Osteocyte (in vitro differentiated cells): ENCODE results near the gene UBE3C. TPM values are rescaled to one million over a fixed set of nuclear protein-coding genes. Genes with fewer than 3 reads are reported as not detected.
"Not testable (repeated sequence)": the region's sequence is repeated elsewhere in the genome, so short reads cannot be mapped to it uniquely, and the experiment has no call there.

ENCODE experiments used
- DNase-seq: peaks from one replicate; pipeline ENCODE4 v3.0.0; 2021; ENCODE audit warnings: mixed read lengths; ENCODE audit not compliant: unreplicated experiment; ENCODE audit errors: extremely low spot score
- H3K27ac Mint-ChIP-seq: one replicate; pipeline ENCODE4 v1.8.0; 2021; ENCODE audit warnings: mild to moderate bottlenecking, mixed read lengths; ENCODE audit not compliant: unreplicated experiment
- H3K27me3 Mint-ChIP-seq: one replicate; pipeline ENCODE4 v1.8.0; 2021; ENCODE audit warnings: mixed read lengths; ENCODE audit not compliant: unreplicated experiment
- H3K36me3 Mint-ChIP-seq: one replicate; pipeline ENCODE4 v1.8.0; 2021; ENCODE audit warnings: mixed read lengths; ENCODE audit not compliant: unreplicated experiment
- H3K4me1 Mint-ChIP-seq: one replicate; pipeline ENCODE4 v1.8.0; 2021; ENCODE audit warnings: mixed read lengths; ENCODE audit not compliant: unreplicated experiment
- H3K4me3 Mint-ChIP-seq: one replicate; pipeline ENCODE4 v1.8.0; 2021; ENCODE audit warnings: mild to moderate bottlenecking, moderate library complexity, mixed read lengths; ENCODE audit not compliant: unreplicated experiment
- H3K9me3 Mint-ChIP-seq: one replicate; pipeline ENCODE4 v1.8.0; 2021; ENCODE audit warnings: mixed read lengths; ENCODE audit not compliant: unreplicated experiment
- total RNA-seq: library from RNA; stranded (reverse); gene quantifications from 2 replicates; pipeline ENCODE4 v1.2.1, GENCODE V29; 2021
- TF ChIP-seq, protein P1 (sequence below): fragments of 200-600 bp; sonication (generic); IDR thresholded peaks from 2 replicates; pipeline ENCODE4 v1.5.0; 2021; ENCODE audit warnings: antibody characterized with exemption, mild to moderate bottlenecking, moderate library complexity

Gene UBE3C
- total RNA-seq, 1 donor from 2014 or later, result 59.6 TPM

DNA sequence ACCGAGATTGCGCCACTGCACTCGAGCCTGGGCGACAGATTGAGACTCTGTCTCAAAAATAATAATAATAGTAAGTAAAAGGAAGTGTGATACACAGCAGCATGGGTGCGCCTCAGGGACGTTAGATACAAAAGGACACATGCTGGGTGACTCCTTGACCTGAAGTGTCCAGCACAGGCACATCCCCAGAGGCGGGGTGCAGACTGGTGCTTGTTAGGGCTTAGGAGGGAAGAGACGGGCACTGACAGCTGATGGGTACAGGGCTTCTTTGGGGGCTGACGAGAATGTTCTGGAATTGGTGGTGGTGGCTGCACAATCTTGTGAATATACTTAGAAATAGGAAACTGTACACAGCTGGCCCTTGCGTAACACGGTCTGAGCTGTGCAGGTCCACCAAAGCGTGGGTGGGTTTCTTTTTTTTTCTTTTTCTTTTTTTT, 136.3 kb downstream of the UBE3C start:
- TF ChIP-seq, protein P1, sequence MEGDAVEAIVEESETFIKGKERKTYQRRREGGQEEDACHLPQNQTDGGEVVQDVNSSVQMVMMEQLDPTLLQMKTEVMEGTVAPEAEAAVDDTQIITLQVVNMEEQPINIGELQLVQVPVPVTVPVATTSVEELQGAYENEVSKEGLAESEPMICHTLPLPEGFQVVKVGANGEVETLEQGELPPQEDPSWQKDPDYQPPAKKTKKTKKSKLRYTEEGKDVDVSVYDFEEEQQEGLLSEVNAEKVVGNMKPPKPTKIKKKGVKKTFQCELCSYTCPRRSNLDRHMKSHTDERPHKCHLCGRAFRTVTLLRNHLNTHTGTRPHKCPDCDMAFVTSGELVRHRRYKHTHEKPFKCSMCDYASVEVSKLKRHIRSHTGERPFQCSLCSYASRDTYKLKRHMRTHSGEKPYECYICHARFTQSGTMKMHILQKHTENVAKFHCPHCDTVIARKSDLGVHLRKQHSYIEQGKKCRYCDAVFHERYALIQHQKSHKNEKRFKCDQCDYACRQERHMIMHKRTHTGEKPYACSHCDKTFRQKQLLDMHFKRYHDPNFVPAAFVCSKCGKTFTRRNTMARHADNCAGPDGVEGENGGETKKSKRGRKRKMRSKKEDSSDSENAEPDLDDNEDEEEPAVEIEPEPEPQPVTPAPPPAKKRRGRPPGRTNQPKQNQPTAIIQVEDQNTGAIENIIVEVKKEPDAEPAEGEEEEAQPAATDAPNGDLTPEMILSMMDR, result no peak
- no peak for DNase-seq
- Mint-ChIP-seq H3K36me3 (peaks cover 8% of the 10 kb centered on the region), H3K4me3 (no peak overlapping the region), H3K27me3 (no peaks in the 10 kb centered on the region), H3K4me1 (peaks cover 42% of the 10 kb centered on the region), H3K27ac (no peak overlapping the region), H3K9me3 (no peaks in the 10 kb centered on the region)

DNA sequence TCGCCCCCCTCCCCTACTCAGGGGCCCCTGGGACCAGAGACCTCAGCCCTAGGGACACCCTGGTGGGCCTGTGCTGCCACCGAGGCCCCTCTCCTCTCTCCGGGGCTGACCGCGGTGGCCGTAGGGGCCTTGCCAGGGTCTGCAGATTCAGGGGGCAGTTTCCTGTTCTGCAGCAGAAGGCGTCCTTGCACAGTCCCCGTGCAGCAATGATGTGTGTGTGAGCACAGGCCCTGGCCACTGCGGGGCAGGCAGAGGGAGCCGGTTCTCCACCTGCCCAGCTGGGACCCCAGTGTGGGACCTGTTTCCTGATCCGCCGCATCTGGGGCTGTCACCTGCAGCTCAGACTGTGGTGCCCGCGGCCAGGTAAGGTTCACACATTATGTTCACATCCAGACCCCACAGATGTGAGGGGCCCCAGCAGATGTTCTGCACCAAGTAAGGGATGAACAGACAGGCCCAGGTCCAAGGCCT, 137.4 kb downstream of the UBE3C start:
- no peak for DNase-seq
- Mint-ChIP-seq H3K27ac (peak overlapping the region; percentile 55), H3K27me3 (no peaks in the 10 kb centered on the region), H3K9me3 (no peaks in the 10 kb centered on the region), H3K36me3 (no peaks in the 10 kb centered on the region), H3K4me3 (no peak overlapping the region), H3K4me1 (peaks cover 40% of the 10 kb centered on the region)
- TF ChIP-seq, protein P1, result no peak

DNA sequence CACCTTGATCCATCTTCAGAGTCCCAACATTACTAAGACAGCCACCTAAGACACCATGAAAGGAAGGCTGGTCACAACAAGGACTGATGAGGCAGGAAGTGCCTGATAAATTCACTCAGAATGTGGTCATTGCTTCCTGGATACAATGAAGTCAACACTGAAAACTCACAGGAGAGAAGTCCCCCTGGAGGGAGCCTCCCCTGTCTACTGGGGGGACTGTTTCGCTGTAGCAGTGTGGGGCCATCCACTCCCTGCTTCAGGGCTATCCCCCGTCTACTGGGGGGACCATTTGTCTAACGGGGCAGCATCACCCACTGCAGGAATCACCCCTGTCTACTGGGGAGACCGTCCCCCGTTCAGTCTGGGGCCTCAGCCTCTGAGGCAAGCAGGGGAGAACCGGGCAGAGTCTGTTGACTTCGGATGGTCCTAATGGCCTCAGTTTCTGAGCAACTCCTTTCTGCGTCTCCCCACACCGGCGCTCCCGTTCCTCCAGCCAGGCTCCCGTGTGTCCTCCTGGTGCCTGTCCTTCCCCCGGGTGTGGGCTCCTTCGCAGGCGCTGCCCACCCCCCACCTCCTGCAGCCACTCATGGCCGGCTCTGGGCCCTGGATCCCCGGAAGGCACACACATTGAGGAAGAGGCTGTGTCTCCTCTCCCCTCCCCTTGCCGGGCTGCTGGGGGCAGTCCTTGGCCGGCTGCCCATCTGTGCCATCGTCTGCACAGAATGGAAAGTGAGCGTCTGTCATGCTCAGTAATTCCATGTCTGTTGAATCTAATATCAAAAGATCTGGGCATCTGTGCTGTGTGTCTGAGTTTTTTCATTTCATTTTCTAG, 138.2 kb downstream of the UBE3C start:
- no peaks in the 10 kb centered on the region for H3K9me3 Mint-ChIP-seq
- H3K4me1 Mint-ChIP-seq, result peaks cover 35% of the 10 kb centered on the region
- H3K4me3 Mint-ChIP-seq, result no peak overlapping the region
- DNase-seq, result no peak
- TF ChIP-seq, protein P1, result no peak
- no peaks in the 10 kb centered on the region for H3K27me3 Mint-ChIP-seq
- peak overlapping the region; percentile 62 for H3K27ac Mint-ChIP-seq
- H3K36me3 Mint-ChIP-seq, result no peaks in the 10 kb centered on the region

DNA sequence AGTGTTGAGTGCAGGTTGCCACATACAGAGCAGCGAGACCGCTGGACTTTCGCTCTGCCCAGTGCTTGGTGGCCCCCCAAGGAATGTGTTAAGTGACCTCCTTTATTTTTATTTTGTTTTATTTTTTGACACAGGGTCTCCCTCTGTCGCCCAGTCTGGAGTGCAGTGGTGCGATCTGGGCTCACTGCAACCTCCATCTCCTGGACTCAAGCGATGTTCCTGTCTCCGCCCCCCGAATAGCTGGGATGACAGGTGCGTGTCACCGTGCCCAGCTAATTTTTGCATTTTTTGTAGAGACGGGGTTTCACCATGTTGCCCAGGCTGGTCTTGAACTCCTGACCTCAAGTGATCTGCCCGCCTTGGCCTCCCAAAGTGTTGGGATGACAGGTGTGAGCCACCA, 138.8 kb downstream of the UBE3C start:
- DNase-seq, H3K36me3 Mint-ChIP-seq, H3K4me3 Mint-ChIP-seq, H3K27me3 Mint-ChIP-seq, H3K9me3 Mint-ChIP-seq, H3K27ac Mint-ChIP-seq: not testable (repeated sequence)
- H3K4me1 Mint-ChIP-seq, result peaks cover 29% of the 10 kb centered on the region

DNA sequence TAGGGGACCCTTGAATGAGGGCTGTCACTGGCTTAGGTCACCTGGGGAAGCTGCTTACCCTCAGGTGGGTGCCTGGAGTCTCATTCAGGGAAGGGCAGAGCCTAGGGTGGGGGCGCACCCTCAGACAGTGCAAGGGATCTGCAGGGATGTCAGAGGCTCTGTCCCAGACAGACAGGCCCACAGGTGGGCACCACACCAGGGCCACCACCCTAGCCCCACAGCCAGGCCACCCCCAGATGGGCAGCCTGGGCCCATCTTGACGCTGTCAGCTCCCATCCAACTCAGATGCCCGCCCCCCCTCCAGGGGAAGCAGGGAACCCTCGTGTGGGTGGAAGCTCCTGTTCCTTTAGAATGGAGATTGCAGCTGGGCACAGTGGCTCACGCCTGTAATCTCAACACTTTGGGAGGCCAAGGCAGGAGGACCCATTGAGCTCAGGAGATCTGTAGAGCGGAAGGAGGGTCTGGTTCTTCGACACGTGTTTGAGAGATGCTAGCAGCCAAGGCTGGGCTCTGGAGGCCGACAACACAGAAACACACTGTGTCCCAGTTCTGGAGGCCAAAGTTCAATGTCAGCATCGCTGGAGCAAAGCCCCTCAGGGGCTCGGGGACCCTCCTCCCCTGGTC, 139.6 kb downstream of the UBE3C start:
- Mint-ChIP-seq H3K4me1 (peaks cover 22% of the 10 kb centered on the region), H3K27me3 (no peaks in the 10 kb centered on the region), H3K36me3 (no peaks in the 10 kb centered on the region), H3K4me3 (no peak overlapping the region), H3K27ac (no peak overlapping the region), H3K9me3 (no peaks in the 10 kb centered on the region)
- DNase-seq, result no peak
- TF ChIP-seq, protein P1, result no peak
